ENCODE measurements around the gene AKIP1. TPM values are rescaled to one million over a fixed set of nuclear protein-coding genes. Genes with fewer than 3 reads are reported as not detected.

AKIP1 gene
- total and polyA plus RNA-seq, 10 of the 15 experiments (the other 5 are each of a cell fraction or from before 2014, with no cell fraction given), result 5.1 to 38.9 (median 30.5) TPM

- ChIA-PET RAD21 (ENCODE audit: unreplicated experiment) (no interaction called here), CTCF (no interaction called here), SMC1A (ENCODE audit: uncharacterized antibody, unreplicated experiment) (no interaction called here), POLR2A (interaction anchor here (1.3 kb wide), 1 partner anchor 8 kb away, joined by 4 read pairs; no protein-coding TSS in a partner anchor)
- Histone ChIP-seq H3K9ac (ENCODE audit: control insufficient read depth, insufficient read depth, low read length) (no peak overlapping the region), H3K27me3 (replicated peaks in 1 of 2; ENCODE audit: control insufficient read depth in 2 of 2, insufficient read depth in 2 of 2, low read length in 1 of 2) (peaks cover 0 to under 1% of the 10 kb centered on the region in 2 experiments; a peak in 1 of 4 replicates), H3K36me3 (ENCODE audit: control insufficient read depth in 2 of 2, insufficient read depth in 2 of 2, low read length in 1 of 2) (no peaks in the 10 kb centered on the region), H3K4me1 (ENCODE audit: control insufficient read depth, insufficient read depth, low read length) (no peaks in the 10 kb centered on the region), H3K9me3 (replicated peaks; ENCODE audit: control insufficient read depth, insufficient read depth, low read length) (no peaks in the 10 kb centered on the region), H3K4me3 (no peak overlapping the region), H4K20me1 (ENCODE audit: control insufficient read depth, insufficient read depth) (no peaks in the 10 kb centered on the region), H3K27ac (ENCODE audit: control insufficient read depth, insufficient read depth) (no peak overlapping the region), H3K79me2 (ENCODE audit: control insufficient read depth, insufficient read depth, low read length) (no peaks in the 10 kb centered on the region), H2AFZ (ENCODE audit: control insufficient read depth, low read depth, low read length) (no peak overlapping the region), H3K4me2 (ENCODE audit: control insufficient read depth, insufficient read depth) (no peak overlapping the region)
- in situ Hi-C loops (cut with MboI), result no loop called here
- BruUV-seq (replicated peaks), result no TSS peak
- intact Hi-C loops (cut with micrococcal nuclease; ENCODE audit: unreplicated experiment), result no loop called here
- FAIRE-seq, result no peak
- ATAC-seq, result no peak
- TF ChIP-seq SPI1 (IDR thresholded peaks at IDR 0.05; ENCODE audit: borderline replicate concordance, insufficient read depth, low read depth, low read length) (no peak), SMC3 (IDR thresholded peaks at IDR 0.05; ENCODE audit: borderline replicate concordance, low read length) (no peak), SRF (IDR thresholded peaks at IDR 0.05; ENCODE audit: low read depth in 2 of 2, low read length in 2 of 2) (no peak), TBL1XR1 (IDR thresholded peaks at IDR 0.05; ENCODE audit: low read depth, low read length) (no peak), CREM (IDR thresholded peaks at IDR 0.05; ENCODE audit: low read depth) (no peak), ZSCAN29 (IDR thresholded peaks at IDR 0.05) (no peak), MTA2 (IDR thresholded peaks at IDR 0.05; ENCODE audit: low read depth) (no peak)
- TF ChIP-seq, protein P1, sequence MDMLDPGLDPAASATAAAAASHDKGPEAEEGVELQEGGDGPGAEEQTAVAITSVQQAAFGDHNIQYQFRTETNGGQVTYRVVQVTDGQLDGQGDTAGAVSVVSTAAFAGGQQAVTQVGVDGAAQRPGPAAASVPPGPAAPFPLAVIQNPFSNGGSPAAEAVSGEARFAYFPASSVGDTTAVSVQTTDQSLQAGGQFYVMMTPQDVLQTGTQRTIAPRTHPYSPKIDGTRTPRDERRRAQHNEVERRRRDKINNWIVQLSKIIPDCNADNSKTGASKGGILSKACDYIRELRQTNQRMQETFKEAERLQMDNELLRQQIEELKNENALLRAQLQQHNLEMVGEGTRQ (IDR thresholded peaks at IDR 0.05; ENCODE audit: borderline replicate concordance, low read depth, low read length), result no peak
- DNase-seq (ENCODE audit: low read depth, low spot score), result no peak
Observed at GRCh38 chr11:8865304-8865703, 45.7 kb upstream of the AKIP1 start.

- no TSS peak for BruUV-seq (replicated peaks)
- H3K27ac ChIP-seq (ENCODE audit: control insufficient read depth, insufficient read depth), result no peak overlapping the region
- H3K9me3 ChIP-seq (replicated peaks; ENCODE audit: control insufficient read depth, insufficient read depth, low read length), result no peaks in the 10 kb centered on the region
- H4K20me1 ChIP-seq (ENCODE audit: control insufficient read depth, insufficient read depth), result no peaks in the 10 kb centered on the region
- peaks cover 3 to 4% of the 10 kb centered on the region in 2 experiments; a peak in 1 of 4 replicates for H3K27me3 ChIP-seq (replicated peaks in 1 of 2; ENCODE audit: control insufficient read depth in 2 of 2, insufficient read depth in 2 of 2, low read length in 1 of 2)
- H2AFZ ChIP-seq (ENCODE audit: control insufficient read depth, low read depth, low read length), result no peak overlapping the region
- no peaks in the 10 kb centered on the region for H3K36me3 ChIP-seq (ENCODE audit: control insufficient read depth in 2 of 2, insufficient read depth in 2 of 2, low read length in 1 of 2)
- FAIRE-seq (no peak), DNase-seq (ENCODE audit: low read depth, low spot score) (no peak), ATAC-seq (no peak)
- CTCF ChIA-PET, result no interaction called here
- POLR2A ChIA-PET, result no interaction called here
- H3K79me2 ChIP-seq (ENCODE audit: control insufficient read depth, insufficient read depth, low read length), result no peaks in the 10 kb centered on the region
- H3K4me1 ChIP-seq (ENCODE audit: control insufficient read depth, insufficient read depth, low read length), result no peaks in the 10 kb centered on the region
- in situ Hi-C loops (cut with MboI) (no loop called here), intact Hi-C loops (cut with micrococcal nuclease; ENCODE audit: unreplicated experiment) (no loop called here)
- WGBS (ENCODE audit: insufficient coverage, insufficient replicate concordance, low lambda C conversion rate, missing lambda C conversion rate), result 34% methylated on average over 6 of the region's 6 CpGs
- RAD21 ChIA-PET (ENCODE audit: unreplicated experiment), result interaction anchor here (0.8 kb wide), 1 partner anchor 93 kb away, joined by 4 read pairs; no protein-coding TSS in a partner anchor
- no peak overlapping the region for H3K4me2 ChIP-seq (ENCODE audit: control insufficient read depth, insufficient read depth)
- H3K9ac ChIP-seq (ENCODE audit: control insufficient read depth, insufficient read depth, low read length), result no peak overlapping the region
- H3K4me3 ChIP-seq, result no peak overlapping the region
- SMC1A ChIA-PET (ENCODE audit: uncharacterized antibody, unreplicated experiment), result interaction anchor here (1.4 kb wide), 1 partner anchor 78 kb away, joined by 3 read pairs; no protein-coding TSS in a partner anchor
- TF ChIP-seq SKIL (IDR thresholded peaks at IDR 0.05; ENCODE audit: low read depth, poor library complexity, severe bottlenecking) (no peak), EGR1 (IDR thresholded peaks at IDR 0.05; ENCODE audit: borderline replicate concordance in 1 of 2, low read depth in 2 of 2, low read length in 2 of 2) (no peak), POLR2A (IDR thresholded peaks at IDR 0.05; ENCODE audit: low read depth, low read length) (no peak), SP1 (IDR thresholded peaks at IDR 0.05; ENCODE audit: low read depth, low read length) (no peak), HDAC2 (IDR thresholded peaks at IDR 0.05) (no peak), DPF2 (IDR thresholded peaks at IDR 0.05) (no peak), CBX3 (IDR thresholded peaks at IDR 0.05; ENCODE audit: borderline replicate concordance, low read depth) (no peak), RELA (IDR thresholded peaks at IDR 0.05; ENCODE audit: borderline replicate concordance, partially characterized antibody) (no peak)
Observed at GRCh38 chr11:8867035-8867434, 44.0 kb upstream of the AKIP1 start.
